ENCODE data around the gene SPSB3.

DNA sequence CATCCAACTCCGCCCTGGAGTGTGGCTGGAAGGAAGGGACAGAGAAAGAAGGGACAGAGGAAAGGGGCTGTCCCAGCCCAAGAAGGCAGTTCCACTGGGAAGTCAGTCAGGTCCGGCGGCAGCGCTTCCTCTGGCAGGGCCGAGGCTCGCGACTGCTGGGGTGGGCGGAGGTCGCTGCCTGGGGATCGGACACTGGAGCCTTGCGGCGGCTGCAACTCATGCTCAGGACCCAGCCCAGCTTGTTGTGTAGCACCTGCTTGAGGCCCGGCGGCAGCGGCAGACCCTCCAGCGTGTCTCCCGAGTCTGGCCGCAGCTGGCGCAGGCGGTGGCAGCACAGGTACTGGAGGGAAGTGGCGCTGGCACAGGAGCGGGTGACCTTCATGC is 5.4 kb downstream of the SPSB3 start:
- TF ChIP-seq, protein P1, sequence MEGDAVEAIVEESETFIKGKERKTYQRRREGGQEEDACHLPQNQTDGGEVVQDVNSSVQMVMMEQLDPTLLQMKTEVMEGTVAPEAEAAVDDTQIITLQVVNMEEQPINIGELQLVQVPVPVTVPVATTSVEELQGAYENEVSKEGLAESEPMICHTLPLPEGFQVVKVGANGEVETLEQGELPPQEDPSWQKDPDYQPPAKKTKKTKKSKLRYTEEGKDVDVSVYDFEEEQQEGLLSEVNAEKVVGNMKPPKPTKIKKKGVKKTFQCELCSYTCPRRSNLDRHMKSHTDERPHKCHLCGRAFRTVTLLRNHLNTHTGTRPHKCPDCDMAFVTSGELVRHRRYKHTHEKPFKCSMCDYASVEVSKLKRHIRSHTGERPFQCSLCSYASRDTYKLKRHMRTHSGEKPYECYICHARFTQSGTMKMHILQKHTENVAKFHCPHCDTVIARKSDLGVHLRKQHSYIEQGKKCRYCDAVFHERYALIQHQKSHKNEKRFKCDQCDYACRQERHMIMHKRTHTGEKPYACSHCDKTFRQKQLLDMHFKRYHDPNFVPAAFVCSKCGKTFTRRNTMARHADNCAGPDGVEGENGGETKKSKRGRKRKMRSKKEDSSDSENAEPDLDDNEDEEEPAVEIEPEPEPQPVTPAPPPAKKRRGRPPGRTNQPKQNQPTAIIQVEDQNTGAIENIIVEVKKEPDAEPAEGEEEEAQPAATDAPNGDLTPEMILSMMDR (conservative IDR thresholded peaks at IDR 0.05 in 1 of 2, IDR thresholded peaks at IDR 0.05 in 1 of 2; ENCODE audit: low read depth in 1 of 2, low read length in 2 of 2), result no peak
- no peak for TF ChIP-seq EZH2 (IDR thresholded peaks at IDR 0.05; ENCODE audit: low read length, missing control alignments)

All from fibroblast of lung (primary cell).